Smooth muscle cell (in vitro differentiated cells): ENCODE measurements around the gene LDHB. TPM values are rescaled to one million over a fixed set of nuclear protein-coding genes. Genes with fewer than 3 reads are reported as not detected.

Experiments used
- DNase-seq: peaks from one replicate; lab custom pipeline; 2025; ENCODE audit not compliant: unreplicated experiment; lab: John Stamatoyannopoulos, UW
- H2AFZ ChIP-seq: fragments of 200-600 bp; sonication (generic); 2 replicates; pipeline ENCODE4 v1.6.0; 2016; ENCODE audit warnings: antibody characterized with exemption, low read depth, mild to moderate bottlenecking
- H3F3A ChIP-seq: fragments of 200-600 bp; sonication (generic); 2 replicates; pipeline ENCODE4 v1.6.0; 2017; ENCODE audit warnings: antibody characterized with exemption, low read depth
- H3K27ac ChIP-seq: fragments of 200-600 bp; sonication (generic); 2 replicates; pipeline ENCODE4 v1.5.1; 2016; ENCODE audit warnings: low read depth, mild to moderate bottlenecking
- H3K27me3 ChIP-seq: fragments of 200-600 bp; sonication (generic); 2 replicates; pipeline ENCODE4 v1.6.1; 2016; ENCODE audit warnings: low read depth, mild to moderate bottlenecking
- H3K36me3 ChIP-seq: fragments of 200-600 bp; sonication (generic); 2 replicates; pipeline ENCODE4 v1.5.1; 2016; ENCODE audit warnings: low read depth
- H3K4me1 ChIP-seq: fragments of 200-600 bp; sonication (generic); 2 replicates; pipeline ENCODE4 v1.5.1; 2016; ENCODE audit warnings: low read depth
- H3K4me2 ChIP-seq: fragments of 200-600 bp; sonication (generic); 2 replicates; pipeline ENCODE4 v1.6.0; 2016; ENCODE audit warnings: mild to moderate bottlenecking
- H3K4me3 ChIP-seq: fragments of 200-600 bp; sonication (generic); 2 replicates; pipeline ENCODE4 v1.5.1; 2016; ENCODE audit warnings: mild to moderate bottlenecking
- H3K79me2 ChIP-seq: fragments of 200-600 bp; sonication (generic); 2 replicates; pipeline ENCODE4 v1.6.0; 2016; ENCODE audit warnings: low read depth, mild to moderate bottlenecking
- H3K9ac ChIP-seq: fragments of 200-600 bp; sonication (generic); 2 replicates; pipeline ENCODE4 v1.6.0; 2016; ENCODE audit warnings: low read depth
- H3K9me3 ChIP-seq: fragments of 200-600 bp; sonication (generic); replicated peaks from 2 replicates; pipeline ENCODE4 v1.5.1; 2016; ENCODE audit warnings: low read depth
- H4K20me1 ChIP-seq: fragments of 200-600 bp; sonication (generic); 2 replicates; pipeline ENCODE4 v1.6.0; 2016; ENCODE audit warnings: low read depth
- WGBS: methylation state at CpG from one replicate; pipeline ENCODE4 v1.1.7; 2016; ENCODE audit warnings: low lambda C conversion rate; 5-methylcytosine and 5-hydroxymethylcytosine counted together
- polyA plus RNA-seq: library from polyadenylated mRNA; unstranded; fragments of >200 nt; fragmentation: Nextera tagmentation; extraction: Ambion mirVana; gene quantifications from 2 replicates; pipeline ENCODE4 v1.2.1, GENCODE V29; 2016
- total RNA-seq: library from RNA; depleted of rRNA; stranded (reverse); fragments of >200 nt; gene quantifications from 2 replicates; pipeline ENCODE4 v1.2.3, GENCODE V29; 2014
- TF ChIP-seq, protein P1 (sequence below): fragments of 200-600 bp; sonication (generic); IDR thresholded peaks from 2 replicates; pipeline ENCODE4 v1.5.1; 2017; ENCODE audit warnings: borderline replicate concordance, mild to moderate bottlenecking, antibody characterized with exemption; ENCODE audit not compliant: insufficient read depth, poor library complexity, severe bottlenecking

The LDHB gene
- total and polyA plus RNA-seq, 2 experiments from 2014 or later = 328 to 427 TPM

DNA sequence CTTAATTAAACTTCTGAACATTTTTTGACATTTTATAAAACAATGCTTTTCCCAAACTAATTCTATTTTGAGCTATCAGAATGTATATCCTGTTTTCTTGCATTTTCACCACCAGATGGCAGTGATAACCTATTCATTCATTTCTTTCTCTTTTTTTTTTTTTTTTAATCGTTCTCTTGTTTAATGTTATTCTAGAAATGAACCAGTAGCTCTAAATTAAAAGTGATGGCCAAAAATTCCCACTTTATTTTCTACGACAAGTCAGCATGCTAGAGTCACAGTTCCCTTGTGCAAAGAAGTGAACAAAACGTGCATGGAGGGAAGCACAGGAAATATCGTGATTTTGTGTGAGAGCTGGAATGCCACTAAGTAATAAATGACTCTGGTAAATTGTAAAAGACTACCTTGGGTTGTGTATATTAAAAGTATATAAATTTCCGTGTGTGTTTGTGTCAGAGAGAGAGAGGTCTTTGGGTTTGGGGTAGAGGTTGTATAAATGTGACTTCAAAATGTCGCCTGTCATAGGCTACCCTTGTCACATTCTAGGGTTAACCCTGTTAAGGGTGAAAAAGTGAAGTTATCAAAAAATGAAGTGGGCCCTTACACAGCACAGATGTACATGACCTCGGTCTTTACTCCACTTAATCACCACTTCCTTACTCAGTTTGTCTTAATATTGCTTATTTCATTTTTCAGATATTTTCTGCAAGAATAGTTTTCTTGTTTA, 40.4 kb upstream of the LDHB start:
- Histone ChIP-seq H3K27ac (no peak overlapping the region), H3K79me2 (no peaks in the 10 kb centered on the region), H3K4me2 (peak overlapping the region; percentile 61), H3K9me3 (no peaks in the 10 kb centered on the region), H3K27me3 (no peaks in the 10 kb centered on the region), H2AFZ (peak overlapping the region; percentile 39), H4K20me1 (no peaks in the 10 kb centered on the region), H3K4me1 (no peaks in the 10 kb centered on the region), H3K4me3 (peak overlapping the region; percentile 35), H3F3A (no peaks in the 10 kb centered on the region), H3K36me3 (no peaks in the 10 kb centered on the region), H3K9ac (no peak overlapping the region)
- 38% methylated on average over 7 of the region's 7 CpGs for WGBS
- TF ChIP-seq, protein P1, sequence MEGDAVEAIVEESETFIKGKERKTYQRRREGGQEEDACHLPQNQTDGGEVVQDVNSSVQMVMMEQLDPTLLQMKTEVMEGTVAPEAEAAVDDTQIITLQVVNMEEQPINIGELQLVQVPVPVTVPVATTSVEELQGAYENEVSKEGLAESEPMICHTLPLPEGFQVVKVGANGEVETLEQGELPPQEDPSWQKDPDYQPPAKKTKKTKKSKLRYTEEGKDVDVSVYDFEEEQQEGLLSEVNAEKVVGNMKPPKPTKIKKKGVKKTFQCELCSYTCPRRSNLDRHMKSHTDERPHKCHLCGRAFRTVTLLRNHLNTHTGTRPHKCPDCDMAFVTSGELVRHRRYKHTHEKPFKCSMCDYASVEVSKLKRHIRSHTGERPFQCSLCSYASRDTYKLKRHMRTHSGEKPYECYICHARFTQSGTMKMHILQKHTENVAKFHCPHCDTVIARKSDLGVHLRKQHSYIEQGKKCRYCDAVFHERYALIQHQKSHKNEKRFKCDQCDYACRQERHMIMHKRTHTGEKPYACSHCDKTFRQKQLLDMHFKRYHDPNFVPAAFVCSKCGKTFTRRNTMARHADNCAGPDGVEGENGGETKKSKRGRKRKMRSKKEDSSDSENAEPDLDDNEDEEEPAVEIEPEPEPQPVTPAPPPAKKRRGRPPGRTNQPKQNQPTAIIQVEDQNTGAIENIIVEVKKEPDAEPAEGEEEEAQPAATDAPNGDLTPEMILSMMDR = peak; percentile 69
- DNase-seq = no peak

DNA sequence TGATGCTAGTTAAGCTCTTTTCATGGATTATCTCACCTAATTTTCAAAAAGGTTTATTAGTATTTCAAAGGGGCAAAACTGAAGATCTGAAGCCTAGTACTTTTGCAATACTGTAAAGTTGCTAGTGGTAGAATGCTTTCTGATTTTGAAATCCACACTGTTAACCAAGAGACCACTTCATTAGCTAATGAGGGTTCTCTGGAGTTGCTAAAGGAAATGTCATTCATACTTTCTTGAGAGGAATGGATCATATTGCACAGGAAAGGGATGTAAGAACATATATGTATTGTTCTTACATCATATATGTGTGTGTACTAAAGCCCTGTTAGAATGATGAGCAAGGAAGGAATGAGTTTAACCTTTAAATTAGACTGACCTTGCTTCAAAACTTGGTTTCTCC, 39.0 kb upstream of the LDHB start:
- no peak for DNase-seq
- H3K4me3 ChIP-seq = no peak overlapping the region
- no peaks in the 10 kb centered on the region for H3K4me1 ChIP-seq
- H3K9me3 ChIP-seq = no peaks in the 10 kb centered on the region
- H2AFZ ChIP-seq = no peak overlapping the region
- TF ChIP-seq, protein P1 = no peak
- H4K20me1 ChIP-seq = no peaks in the 10 kb centered on the region
- no peaks in the 10 kb centered on the region for H3K79me2 ChIP-seq
- H3K36me3 ChIP-seq = no peaks in the 10 kb centered on the region
- H3K27ac ChIP-seq = no peak overlapping the region
- no peak overlapping the region for H3K4me2 ChIP-seq
- H3F3A ChIP-seq = no peaks in the 10 kb centered on the region
- H3K27me3 ChIP-seq = no peaks in the 10 kb centered on the region
- H3K9ac ChIP-seq = no peak overlapping the region

DNA sequence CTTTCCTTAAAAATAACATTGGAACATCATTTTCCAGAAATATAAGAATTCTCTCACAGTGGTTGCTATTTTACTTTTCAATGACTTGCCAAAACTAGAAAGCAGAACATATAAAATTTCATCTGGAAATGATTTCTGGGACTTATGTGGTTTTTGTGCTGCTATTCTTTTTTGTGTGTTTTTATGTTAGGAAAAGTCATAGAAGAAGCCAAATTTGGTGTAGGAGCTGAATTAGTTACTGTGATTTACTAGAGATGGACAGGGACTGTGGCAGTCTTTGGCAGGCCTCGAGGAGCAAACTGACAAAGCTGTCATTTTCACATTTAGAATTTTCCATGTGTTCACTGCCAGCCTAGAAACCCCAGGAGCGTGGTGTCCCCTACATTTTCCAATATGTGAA, 38.3 kb upstream of the LDHB start:
- no peaks in the 10 kb centered on the region for H3K36me3 ChIP-seq
- no peak for DNase-seq
- no peaks in the 10 kb centered on the region for H3K27me3 ChIP-seq
- no peaks in the 10 kb centered on the region for H3K4me1 ChIP-seq
- no peak overlapping the region for H3K27ac ChIP-seq
- H2AFZ ChIP-seq = no peak overlapping the region
- no peaks in the 10 kb centered on the region for H4K20me1 ChIP-seq
- WGBS = 91% methylated on average over 2 of the region's 2 CpGs
- no peaks in the 10 kb centered on the region for H3K79me2 ChIP-seq
- TF ChIP-seq, protein P1 = no peak
- H3F3A ChIP-seq = no peaks in the 10 kb centered on the region
- H3K9ac ChIP-seq = no peak overlapping the region
- no peak overlapping the region for H3K4me3 ChIP-seq
- no peaks in the 10 kb centered on the region for H3K9me3 ChIP-seq
- no peak overlapping the region for H3K4me2 ChIP-seq

DNA sequence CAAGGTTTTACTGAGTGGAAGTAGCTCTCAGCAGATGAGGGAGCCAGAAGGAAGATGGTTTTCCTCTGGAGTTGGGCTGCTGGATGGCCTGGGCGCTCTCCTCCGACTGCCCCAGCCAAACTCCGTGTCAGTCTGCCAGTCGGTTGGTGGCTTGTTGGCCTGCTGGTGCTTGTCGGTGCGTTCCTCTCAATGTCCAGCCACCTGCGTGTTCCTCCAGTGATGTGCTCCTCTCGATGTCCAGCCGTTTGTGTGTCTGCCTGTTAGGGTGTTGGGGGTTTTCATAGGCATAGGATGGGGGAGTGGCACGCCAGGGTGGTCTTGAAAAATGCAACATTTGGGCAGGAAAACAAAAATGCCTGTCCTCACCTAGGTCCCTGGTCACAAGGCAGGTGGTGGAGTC, 37.0 kb upstream of the LDHB start:
- no peak overlapping the region for H3K4me3 ChIP-seq
- H3F3A ChIP-seq = no peaks in the 10 kb centered on the region
- no peak for DNase-seq
- H3K4me1 ChIP-seq = no peaks in the 10 kb centered on the region
- H3K4me2 ChIP-seq = no peak overlapping the region
- H3K36me3 ChIP-seq = no peaks in the 10 kb centered on the region
- TF ChIP-seq, protein P1 = no peak
- H3K9ac ChIP-seq = no peak overlapping the region
- H3K27ac ChIP-seq = no peak overlapping the region
- H2AFZ ChIP-seq = no peak overlapping the region
- H3K27me3 ChIP-seq = no peaks in the 10 kb centered on the region
- no peaks in the 10 kb centered on the region for H3K9me3 ChIP-seq
- WGBS = 93% methylated on average over 10 of the region's 10 CpGs
- no peaks in the 10 kb centered on the region for H4K20me1 ChIP-seq
- no peaks in the 10 kb centered on the region for H3K79me2 ChIP-seq
